NCI-H1092 (cell line): ENCODE data around the gene LRIF1.
"Not testable (repeated sequence)": the region's sequence is repeated elsewhere in the genome, so short reads cannot be mapped to it uniquely, and the experiment has no call there.

ENCODE experiments used
- DNase-seq: peaks from one replicate; lab custom pipeline; 2025; lab: John Stamatoyannopoulos, UW

LRIF1 gene

DNA sequence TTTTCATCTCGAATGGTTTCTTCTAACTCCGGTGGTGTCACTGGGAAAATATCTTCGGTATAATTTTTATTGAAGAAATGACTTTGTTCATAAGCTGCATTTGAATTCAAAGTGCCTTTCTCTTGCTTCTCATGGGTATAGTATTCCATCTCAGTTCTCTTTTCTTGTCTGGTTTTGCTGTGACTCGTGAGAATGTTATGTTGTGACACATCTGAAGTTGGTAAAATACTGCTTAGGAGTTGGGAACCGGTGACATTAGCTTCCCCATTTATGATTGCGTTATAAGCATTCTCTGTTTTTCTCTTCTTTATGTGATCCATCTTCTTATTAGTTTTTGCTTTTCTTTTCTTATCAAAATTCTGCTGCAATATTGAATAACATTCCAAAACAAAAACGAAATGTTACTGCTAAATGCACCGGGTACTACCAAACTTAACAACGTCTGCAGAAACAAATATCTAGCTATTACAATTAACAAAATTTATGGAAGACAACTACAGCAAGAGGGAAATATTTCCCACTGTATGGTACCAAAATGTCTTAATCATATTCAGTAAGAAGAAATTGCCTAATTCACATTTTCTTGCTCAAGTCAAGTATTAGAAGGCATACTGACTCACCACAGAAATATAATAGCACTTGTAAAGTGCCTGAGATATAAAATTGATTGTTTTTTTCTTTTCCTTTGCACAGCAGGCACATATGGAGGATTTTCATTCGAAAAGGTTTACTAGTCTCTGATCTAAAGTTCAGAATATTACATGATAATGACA lies 15.5 kb downstream of the LRIF1 start:
- DNase-seq = no peak

DNA sequence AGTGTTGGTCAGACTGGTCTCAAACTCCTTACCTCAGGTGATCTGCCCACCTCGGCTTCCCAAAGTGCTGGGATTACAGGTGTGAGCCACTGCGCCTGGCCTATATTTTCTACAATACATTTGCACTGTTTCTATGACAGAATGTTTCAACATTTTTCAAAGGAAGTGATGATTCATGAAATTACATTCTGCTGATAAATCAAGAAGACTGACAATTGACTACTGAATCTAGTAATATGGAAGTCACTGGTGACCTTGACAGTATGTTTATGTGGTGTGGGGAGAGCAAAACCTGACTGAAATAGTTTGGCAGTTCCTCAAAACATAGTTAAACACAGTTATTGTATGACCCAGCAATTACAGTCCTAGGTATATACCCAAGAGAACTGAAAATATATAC lies 18.1 kb downstream of the LRIF1 start:
- no peak for DNase-seq

DNA sequence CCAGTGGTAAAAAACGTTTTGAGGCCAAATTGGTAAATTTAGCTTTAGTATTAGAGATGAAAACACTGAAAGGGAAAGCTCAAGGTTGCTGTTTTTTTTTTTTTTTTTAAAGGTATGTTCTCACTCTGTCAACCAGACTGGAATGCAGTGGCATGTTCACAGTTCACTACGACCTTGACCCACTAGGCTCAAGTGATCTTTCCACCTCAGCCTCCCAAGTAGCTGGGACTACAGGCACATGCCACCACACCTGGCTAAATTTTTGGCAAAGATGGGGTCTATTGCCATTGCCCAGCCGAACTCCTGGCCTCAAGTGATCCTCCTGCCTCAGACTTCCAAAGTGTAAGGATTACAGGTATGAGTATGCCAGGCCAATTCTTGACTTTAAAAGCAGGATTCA lies 18.9 kb downstream of the LRIF1 start:
- no peak for DNase-seq

DNA sequence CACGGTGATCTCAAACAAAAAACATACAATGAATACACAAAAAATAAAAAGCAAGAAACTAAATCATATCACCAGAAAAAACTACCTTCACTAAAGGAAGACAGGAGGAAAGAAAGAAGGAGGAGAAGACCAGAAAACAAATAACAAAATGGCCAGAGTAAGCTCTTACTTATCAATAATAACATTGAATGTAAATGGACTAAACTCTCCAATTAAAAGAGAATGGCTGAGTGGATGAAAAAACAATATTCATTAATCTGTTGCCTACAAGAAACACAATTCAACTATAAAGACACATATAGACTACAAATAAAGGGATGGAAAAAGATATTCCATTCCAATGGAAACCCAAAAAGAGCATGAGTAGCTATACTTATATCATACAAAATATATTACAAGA lies 27.2 kb downstream of the LRIF1 start:
- DNase-seq = no peak

DNA sequence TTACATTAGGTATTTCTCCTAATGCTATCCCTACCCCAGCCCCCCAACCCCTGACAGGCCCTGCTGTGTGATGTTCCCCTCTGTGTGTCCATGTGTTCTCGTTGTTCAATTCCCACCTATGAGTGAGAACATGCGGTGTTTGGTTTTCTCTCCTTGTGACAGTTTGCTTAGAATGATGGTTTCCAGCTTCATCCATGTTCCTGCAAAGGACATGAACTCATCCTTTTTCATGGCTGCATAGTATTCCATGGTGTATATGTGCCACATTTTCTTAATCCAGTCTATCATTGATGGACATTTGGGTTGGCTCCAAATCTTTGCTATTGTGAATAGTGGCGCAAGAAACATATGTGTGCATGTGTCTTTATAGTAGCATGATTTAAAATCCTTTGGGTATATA lies 32.6 kb downstream of the LRIF1 start:
- DNase-seq = not testable (repeated sequence)

DNA sequence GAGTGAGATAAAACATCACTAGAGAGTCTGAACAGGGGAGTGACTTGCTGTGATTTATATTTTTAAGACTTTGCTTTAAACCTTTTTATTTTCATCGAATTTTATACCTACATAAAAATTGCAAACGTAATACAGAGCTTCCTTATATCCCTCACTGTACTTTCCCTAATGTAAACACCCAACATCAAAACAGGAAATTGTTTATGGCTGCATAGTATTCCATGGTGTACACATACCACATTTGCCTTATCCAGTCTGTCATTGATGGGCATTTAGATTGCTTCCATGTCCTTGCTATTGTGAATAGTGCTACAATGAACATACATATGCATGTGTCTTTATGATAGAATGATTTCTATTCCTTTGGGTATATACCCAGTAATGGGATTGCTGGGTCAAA lies 34.8 kb downstream of the LRIF1 start:
- DNase-seq = no peak

DNA sequence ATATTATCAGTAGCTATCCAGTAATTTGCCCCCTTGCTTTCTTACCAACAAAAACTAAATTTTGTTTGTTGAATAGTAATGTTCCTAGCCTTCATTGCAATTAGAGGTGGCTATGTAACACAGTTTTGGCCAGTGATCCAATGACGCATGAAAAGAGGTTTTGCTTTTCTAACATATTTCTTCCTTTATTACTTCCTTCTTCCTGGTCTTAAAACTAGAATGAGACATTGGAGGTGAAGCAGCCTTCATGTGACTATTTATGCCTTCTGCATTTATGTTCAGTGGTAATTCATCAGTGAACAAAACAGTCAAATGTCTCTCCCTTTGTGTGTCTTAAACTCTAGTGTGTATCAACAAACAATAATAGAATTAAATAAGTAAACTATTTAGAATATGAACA lies 35.5 kb downstream of the LRIF1 start:
- no peak for DNase-seq

DNA sequence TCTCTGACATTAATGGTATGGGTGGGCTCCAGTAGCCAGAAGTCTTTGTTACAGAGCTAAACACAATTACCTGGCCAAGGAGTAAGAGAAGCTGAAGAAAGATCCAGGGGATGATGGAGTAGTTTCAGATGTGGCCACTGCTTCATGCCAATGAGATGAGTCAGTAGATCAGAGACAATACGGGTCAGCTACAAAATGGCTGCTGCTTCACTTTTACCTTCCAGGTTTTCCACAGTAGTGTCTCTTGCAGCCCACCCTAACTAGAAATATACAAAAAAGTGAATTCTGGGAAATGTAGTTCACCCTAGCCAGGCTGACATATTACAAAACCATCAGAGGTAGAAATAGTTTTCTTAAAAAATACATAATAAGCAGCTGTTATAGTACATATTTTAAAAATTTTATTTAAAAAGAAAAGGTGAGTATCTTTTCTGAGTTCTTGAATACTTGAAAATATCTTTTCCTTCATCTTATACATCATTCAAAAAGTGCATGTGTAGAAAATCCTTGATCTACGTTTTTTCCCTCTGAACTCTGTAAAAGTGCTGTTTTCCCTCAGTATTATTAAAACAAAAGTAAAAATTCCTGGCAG lies 36.1 kb downstream of the LRIF1 start:
- DNase-seq = no peak

DNA sequence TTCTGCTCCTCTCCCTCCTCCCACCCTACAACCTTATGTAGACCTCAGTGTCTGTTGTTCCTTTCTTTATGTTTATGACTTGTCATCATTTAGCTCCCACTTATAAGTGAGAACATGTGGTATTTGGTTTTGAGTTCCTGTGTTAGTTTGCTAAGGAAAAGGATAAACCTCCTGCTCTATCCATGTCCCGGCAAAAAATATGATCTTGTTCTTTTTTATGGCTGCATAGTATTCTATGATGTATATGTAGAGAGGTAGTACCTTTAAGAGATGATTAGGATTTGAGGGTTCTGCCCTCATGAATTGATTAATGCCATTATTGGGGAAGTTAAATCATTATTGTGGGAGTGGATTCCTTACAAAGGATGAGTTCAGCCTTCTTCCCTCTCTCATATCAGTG lies 41.8 kb downstream of the LRIF1 start:
- no peak for DNase-seq

DNA sequence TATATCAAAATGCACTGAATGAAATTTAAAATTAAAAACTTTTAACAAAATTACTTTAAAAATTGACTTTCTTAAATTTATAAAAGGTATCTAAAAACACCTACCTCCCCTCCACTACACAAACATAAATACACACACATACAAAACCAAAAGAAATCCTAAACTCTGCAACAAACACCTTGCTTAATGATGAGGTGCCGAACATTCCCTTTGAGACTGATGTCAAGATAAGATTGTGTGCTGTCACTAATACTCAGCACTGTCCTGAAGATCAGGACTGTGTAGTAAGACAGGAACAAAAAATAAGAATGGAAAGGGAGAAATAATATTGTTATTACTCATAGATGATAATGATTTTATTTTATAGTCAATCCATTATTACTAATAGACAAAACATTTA lies 45.7 kb downstream of the LRIF1 start:
- DNase-seq = no peak

DNA sequence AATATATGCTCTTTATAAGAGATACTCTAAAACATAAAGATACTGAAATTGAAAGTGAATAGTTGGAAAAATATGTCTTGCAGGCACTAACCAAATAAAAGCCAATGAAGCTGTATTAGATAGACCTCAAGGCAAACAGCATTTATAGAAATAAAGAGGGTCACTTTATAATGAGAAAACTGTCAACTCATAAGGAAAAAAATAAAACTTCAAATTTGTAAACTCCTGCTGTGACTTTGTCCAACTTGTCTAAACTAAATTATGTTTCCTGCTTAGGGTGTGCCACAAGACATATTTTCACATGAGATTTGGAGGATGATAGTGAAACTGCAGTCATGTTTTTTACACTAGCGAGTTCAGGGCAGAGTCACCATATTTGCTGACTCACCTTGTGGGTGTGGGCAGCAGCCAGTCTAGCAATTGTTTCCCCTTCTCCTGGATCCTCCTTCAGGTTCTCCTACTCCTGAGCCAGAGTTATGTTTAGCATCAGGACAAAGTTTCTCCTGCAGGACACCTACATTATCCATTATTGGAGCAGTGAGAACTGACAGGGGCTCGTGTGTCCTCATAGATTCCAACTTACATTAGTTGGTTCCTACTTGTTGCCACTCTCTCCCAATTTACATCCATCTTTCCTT lies 46.9 kb downstream of the LRIF1 start:
- DNase-seq = no peak

DNA sequence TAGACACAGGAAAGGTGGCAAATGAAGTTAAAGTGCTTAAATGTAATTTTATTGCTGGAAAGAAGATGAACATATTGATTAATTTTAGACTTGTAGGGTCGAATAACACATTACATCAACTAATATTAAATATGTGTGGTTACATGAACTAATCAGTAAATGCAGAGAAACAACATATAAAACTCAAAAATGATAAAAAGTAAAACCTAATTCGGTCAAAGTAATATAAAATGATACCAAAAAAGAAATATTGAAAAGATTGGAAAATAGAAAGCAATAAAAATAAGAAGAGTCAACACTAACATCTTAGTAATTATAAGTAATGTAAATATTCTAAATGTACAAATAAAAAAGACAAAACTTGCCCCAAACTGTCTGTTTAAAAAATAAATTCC lies 47.5 kb downstream of the LRIF1 start:
- no peak for DNase-seq

DNA sequence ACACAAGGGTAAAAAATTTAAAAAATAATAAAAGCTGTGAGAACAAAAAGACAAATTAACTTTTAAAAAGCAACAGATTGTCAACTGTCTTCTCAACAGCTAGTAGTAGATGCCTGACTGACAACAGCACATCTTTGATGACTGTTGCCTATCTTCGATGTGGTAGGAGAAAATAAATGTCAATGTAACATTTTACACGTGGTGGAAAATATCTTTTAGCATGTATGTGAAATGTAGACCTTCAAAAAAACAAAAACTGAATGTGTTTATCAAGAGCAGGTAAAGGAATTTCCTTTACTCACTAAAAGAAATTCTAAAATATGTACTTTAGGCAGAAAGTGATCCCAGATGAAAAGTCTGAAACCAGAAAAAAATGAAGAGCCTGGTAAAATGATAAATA lies 47.9 kb downstream of the LRIF1 start:
- no peak for DNase-seq

DNA sequence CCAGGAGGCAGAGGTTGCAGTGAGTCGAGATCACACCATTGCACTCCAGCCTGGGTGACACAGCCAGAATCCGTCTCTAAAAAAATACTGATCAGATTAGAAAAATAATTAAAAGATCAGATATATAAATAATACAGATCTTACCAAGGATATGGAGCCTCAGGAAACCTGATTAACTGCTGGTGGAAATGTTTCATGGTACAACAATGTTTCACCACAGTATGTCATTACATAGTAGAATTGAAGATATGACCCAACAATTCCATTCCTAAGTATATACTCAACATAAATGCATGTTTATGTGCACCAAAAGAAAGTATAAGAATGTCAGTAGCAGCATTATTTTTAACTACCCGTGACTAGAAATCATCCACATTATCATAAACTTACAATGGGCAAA lies 49.0 kb downstream of the LRIF1 start:
- DNase-seq = no peak

DNA sequence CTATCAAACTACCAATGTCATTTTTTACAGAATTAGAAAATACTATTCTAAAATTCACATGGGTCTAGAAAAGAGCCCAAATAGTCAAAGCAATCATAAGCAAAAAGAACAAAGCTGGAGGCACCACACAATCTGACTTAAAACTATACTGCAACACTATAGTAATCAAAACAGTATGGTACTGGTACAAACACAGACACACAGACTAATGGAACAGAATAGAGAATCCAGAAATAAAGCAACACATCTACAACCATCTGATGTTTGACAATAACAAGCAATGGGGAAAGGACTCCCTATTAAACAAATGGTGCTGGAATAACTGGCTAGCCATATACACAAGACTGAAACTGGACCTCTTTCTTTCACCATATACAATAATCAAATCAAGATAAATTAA lies 50.9 kb downstream of the LRIF1 start:
- no peak for DNase-seq

DNA sequence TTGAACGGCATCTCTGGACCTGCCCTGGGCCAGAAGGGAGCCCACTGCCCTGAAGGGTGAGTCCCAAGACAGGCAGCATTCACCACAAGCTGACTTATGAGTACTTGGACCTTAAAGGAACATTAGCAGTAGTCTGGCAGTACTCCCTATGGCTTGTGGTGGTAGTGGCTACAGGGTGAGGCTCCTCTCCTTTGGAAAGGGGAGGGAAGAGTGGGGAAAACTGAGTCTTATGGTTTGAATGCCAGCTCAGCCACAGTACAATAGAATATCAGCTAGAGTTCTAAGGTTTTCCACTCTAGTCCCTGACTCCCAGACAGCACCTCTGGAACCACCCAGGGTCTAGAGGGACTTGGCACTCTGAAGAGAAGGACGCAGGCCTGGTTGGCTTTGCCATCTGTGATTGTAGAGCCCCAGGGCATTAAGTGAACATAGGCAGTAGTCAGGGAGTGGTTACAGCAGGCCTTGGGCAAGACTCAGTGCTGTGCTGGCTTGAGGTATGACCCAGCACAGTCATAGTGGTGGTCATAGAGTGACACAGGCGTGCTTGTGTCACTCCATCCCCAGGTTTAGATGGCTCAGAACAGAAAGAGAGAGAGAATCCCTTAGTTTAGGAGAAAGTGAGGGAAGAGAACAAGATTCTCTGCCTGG lies 59.7 kb downstream of the LRIF1 start:
- DNase-seq = no peak

DNA sequence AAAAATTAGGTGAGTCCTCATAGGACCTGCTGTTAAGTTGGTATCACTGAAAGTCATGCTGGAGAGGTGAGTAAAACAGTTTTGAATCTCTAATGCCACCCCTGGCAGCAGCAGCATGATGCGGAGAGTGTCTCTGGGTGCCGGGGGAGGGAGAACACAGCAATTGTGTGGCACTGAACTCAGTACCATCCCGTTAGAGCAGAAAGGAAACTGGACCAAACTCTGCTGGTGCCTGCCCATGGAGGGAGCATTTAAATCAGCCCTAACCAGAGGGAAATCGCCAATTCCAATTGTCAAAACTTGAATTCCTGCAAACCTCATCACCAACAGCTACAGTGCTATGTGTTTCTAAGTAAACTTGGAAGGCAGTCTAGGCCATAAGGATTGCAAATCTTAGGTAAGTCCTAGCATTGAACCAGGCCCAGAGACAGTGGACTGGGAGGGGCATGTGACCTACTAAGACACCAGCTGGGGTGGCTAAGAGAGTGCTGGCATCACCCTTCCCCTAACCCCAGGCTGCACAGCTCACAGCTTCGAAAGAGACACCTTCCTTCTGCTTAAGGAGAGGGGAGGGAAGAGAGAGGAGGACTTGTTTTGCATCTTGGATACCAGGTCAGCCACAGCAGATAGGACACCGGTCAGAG lies 60.8 kb downstream of the LRIF1 start:
- DNase-seq = no peak

DNA sequence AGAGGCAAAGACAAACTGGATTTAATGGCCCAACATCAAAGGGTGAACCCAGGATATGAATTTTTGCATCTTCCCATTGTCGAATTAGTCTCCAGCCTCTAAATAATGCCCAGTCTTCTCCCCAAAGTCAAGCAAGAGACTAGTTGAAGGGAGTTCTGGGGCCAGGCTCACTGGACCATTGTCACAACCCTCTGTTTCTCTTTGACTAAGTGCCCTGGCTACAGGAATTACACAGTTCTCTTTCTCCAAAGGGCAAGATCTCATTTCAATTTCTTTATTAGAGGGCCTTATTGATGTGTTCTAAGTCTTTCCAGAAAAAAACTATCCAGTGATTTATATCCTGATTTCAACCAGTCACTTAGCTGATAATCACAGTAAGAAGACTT lies 64.3 kb downstream of the LRIF1 start:
- DNase-seq = no peak

DNA sequence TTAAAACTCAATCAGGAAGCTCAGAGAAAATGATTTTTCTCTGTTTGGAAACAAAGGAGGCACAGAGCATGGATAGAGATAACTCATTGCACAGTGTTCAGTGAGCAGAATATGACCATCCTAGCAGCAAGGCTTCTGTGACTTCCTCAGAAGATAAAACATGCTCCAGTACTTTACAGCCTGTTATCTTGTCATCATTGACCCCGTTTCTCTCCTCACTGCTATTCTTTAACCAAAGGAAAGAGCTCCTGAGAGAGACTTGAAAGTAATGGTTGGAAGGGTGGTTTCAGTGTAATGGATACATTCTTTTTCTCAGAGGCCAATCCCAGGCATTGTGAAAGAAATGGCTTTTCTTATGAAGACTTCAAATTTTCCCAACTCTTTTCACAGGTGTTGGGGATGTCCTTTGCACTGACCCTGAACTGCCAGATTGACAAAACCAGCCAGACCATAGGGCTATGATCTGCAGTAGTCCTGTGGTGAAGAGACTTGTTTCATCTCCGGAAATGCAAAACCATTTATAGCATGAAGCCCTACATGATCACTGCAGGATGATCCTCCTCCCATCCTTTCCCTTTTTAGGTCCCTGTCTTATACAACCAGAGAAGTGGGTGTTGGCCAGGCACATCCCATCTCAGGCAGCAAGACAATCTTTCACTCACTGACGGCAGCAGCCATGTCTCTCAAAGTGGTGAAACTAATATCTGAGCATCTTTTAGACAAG lies 64.8 kb downstream of the LRIF1 start:
- no peak for DNase-seq

DNA sequence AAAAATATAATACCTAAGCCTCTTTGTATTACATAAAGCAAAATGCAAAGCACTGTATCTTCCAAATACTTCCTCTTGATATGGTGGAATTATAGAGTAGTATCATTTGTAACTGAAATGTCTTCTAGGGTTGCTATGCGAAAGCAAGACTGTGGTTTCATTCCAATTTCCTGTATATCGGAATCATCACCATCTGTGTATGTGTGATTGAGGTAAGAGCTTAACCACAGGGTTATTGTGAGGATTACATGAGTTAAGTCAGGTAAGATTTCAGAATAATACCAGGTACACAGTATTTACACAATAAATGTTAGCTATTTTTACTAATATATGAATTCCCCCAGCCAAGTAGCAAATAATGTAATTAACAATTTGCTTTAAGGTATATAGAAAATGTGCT lies 66.0 kb downstream of the LRIF1 start:
- no peak for DNase-seq
